Esophagus squamous epithelium (tissue), 5 donors: ENCODE results near the gene FAM167B. TPM values are rescaled to one million over a fixed set of nuclear protein-coding genes. Genes with fewer than 3 reads are reported as not detected.

ENCODE experiments used
- DNase-seq: peaks from one replicate; lab custom pipeline; 2025; lab: John Stamatoyannopoulos, UW
- H3K27ac ChIP-seq, 4 donors: fragments of 200-600 bp; sonication (generic); one replicate each; pipeline ENCODE4 v1.5.1; 2016 to 2019; ENCODE audit warnings: mild to moderate bottlenecking in 1 of 4
- H3K27me3 ChIP-seq, 4 donors: fragments of 200-600 bp; sonication (generic); 1 replicate in 3 of 4; 2 replicates in 1 of 4; pipeline versions ENCODE4 v1.5.1 to v1.6.0; 2017 to 2021; ENCODE audit warnings: antibody characterized with exemption in 1 of 4
- H3K36me3 ChIP-seq, 3 donors: fragments of 200-600 bp; sonication (generic); one replicate each; pipeline ENCODE4 v1.5.1; 2016 to 2019
- H3K4me1 ChIP-seq, 3 donors: fragments of 200-600 bp; sonication (generic); one replicate each; pipeline ENCODE4 v1.5.1; 2017 to 2019
- H3K4me3 ChIP-seq, 4 donors: fragments of 200-600 bp; sonication (generic); 1 replicate in 3 of 4; 2 replicates in 1 of 4; pipeline ENCODE4 v1.5.1; 2016 to 2019; ENCODE audit warnings: mild to moderate bottlenecking in 2 of 4, moderate library complexity in 1 of 4
- H3K9me3 ChIP-seq, 3 donors: fragments of 200-600 bp; sonication (generic); one replicate each; pipeline ENCODE4 v1.5.1; 2016 to 2019
- POLR2A ChIP-seq, 4 donors: fragments of 450-650 bp; IDR thresholded peaks; one replicate each; pipeline ENCODE4 v1.6.1; 2017; ENCODE audit warnings: antibody characterized with exemption in 4 of 4, mild to moderate bottlenecking in 4 of 4, moderate library complexity in 3 of 4
- WGBS, 2 donors: methylation state at CpG; one replicate each; pipeline ENCODE4 v1.1.5; 2018; 5-methylcytosine and 5-hydroxymethylcytosine counted together
- intact Hi-C: fragments of 100-400 bp; cut with DNase I; formaldehyde crosslinking; loops from one replicate; pipeline ENCODE4 v1.15.0; 2022
- total RNA-seq, 4 donors: library from RNA; depleted of rRNA; stranded (reverse); fragments of >200 nt; gene quantifications; one replicate each; pipeline ENCODE4 v1.1.0, GENCODE V29; 2016
- TF ChIP-seq, protein P1 (sequence below), 6 experiments: fragments of 450-650 bp in 4 of 6; fragments of 200-600 bp in 2 of 6; sonication (generic) in 2 of 6; IDR thresholded peaks; one replicate each; pipeline ENCODE4 v1.5.1; 2016 to 2019; ENCODE audit warnings: antibody characterized with exemption in 6 of 6, mild to moderate bottlenecking in 4 of 6, moderate library complexity in 4 of 6
- donor health status: DM: yes; HTN: yes; CAD: no.

The FAM167B gene
- total RNA-seq, 4 donors from 2014 or later: 1.7 to 5.5 TPM; not detected in 2

DNA sequence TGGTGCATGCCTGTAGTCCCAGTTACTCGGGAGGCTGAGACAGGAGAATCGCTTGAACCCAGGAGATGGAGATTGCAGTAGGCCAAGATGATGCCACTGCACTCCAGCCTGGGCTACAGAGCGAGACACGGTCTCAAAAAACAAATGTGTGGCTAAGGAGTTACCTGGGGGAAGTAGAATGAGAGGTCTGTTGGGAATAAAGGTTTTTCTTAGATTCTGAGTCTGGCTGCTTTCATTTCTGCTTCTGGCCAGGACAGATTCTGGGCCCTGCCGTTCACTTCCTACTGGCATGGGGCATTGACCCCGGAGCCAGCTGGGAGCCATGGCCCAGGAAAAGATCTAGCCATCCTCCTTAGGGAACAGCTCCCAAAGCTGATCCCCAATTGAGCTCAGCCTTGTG is 38.6 kb upstream of the FAM167B start:
- intact Hi-C loops: no loop called here
- H3K36me3 ChIP-seq: no peaks in the 10 kb centered on the region
- H3K4me3 ChIP-seq: no peak overlapping the region
- TF ChIP-seq, protein P1, sequence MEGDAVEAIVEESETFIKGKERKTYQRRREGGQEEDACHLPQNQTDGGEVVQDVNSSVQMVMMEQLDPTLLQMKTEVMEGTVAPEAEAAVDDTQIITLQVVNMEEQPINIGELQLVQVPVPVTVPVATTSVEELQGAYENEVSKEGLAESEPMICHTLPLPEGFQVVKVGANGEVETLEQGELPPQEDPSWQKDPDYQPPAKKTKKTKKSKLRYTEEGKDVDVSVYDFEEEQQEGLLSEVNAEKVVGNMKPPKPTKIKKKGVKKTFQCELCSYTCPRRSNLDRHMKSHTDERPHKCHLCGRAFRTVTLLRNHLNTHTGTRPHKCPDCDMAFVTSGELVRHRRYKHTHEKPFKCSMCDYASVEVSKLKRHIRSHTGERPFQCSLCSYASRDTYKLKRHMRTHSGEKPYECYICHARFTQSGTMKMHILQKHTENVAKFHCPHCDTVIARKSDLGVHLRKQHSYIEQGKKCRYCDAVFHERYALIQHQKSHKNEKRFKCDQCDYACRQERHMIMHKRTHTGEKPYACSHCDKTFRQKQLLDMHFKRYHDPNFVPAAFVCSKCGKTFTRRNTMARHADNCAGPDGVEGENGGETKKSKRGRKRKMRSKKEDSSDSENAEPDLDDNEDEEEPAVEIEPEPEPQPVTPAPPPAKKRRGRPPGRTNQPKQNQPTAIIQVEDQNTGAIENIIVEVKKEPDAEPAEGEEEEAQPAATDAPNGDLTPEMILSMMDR (IDR thresholded peaks at IDR 0.05): no peak
- no peak for TF ChIP-seq POLR2A (IDR thresholded peaks at IDR 0.05)
- H3K4me1 ChIP-seq: peaks cover 7 to 32% (median 14%) of the 10 kb centered on the region in 3 donors
- H3K9me3 ChIP-seq: no peaks in the 10 kb centered on the region
- 76 to 84% methylated on average over 5 to 6 of the region's 6 CpGs for WGBS, 2 donors
- DNase-seq: no peak
- no peaks in the 10 kb centered on the region for H3K27me3 ChIP-seq
- no peak overlapping the region for H3K27ac ChIP-seq

DNA sequence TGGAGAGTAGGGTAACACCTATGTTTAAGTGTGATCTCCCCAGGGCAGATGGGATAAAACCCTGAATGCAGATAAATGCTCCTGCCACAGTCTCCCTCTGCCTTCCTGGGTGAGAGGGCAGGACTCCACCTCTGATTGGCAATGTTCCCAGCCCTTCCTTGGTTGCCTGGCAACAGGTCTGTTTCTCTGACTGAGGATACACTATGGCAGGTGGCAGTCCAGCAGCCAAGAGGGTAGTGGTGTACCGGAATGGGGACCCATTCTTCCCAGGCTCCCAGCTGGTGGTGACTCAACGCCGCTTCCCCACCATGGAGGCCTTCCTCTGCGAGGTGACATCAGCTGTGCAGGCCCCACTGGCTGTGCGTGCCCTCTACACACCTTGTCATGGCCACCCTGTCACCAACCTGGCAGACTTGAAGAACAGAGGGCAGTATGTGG is 38.1 kb upstream of the FAM167B start, which contains the start of gene DCDC2B:
TSS of gene DCDC2B (plus strand) at position 199 of the 438 bp plus-strand sequence. CDS start at position 204, 5 bp downstream.
- intact Hi-C loops: no loop called here
- DNase-seq: no peak
- no peak for TF ChIP-seq POLR2A (IDR thresholded peaks at IDR 0.05)
- TF ChIP-seq, protein P1 (IDR thresholded peaks at IDR 0.05): no peak
- Histone ChIP-seq H3K36me3 (peaks cover 0 to 3% (median 0%) of the 10 kb centered on the region in 3 donors), H3K9me3 (no peaks in the 10 kb centered on the region), H3K27me3 (no peaks in the 10 kb centered on the region), H3K4me3 (no peak within 1 kb of the TSS), H3K4me1 (peaks cover 7 to 32% (median 14%) of the 10 kb centered on the region in 3 donors), H3K27ac (no peak within 1 kb of the TSS)
- WGBS, 2 donors: no CpG with 5 or more reads among the region's 5 CpGs

DNA sequence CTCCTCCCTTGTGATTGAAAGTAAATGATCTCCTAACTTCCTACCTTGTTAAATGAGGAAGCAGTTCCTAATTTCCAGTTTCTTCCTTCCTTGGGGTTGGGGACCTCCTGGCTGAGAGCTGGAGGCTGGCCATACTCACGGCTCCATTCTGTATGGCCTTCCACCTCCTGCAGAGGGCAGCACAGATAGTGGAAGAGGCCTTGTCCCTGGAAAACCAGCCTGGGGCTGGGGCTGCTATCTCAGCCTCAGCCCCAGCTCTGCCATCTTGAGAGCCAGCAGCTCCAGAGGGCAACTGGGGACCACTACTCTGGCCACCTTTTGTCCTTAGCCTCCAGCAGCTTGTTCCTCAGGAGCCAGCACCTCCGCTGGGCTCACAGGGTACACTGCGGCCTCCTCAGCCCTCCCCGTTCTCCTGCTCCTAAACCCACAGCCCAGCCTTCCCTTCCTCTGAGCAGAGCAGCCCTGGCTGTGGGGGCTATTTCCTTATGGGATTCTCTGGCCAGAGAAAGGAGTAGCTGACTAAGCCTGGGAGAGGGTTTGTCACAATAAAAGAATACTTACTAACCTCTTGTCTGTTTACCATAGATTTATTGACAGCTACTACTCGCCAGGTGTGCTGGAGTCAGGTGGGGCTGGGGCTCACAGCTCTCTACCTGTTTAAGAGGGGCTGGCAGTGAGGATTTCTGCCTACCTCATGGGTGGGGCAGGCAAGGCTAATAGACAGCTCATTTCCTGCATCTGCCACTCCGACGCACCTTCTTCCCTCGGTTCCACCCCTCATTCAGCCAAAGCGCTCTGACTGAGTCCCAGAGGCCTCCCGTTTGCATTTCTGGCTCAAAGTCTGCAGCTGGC is 31.2 kb upstream of the FAM167B start:
- no peak for DNase-seq
- WGBS, 2 donors: 63 to 93% methylated on average over 5 to 7 of the region's 10 CpGs
- Histone ChIP-seq H3K36me3 (peaks cover 8 to 67% (median 13%) of the 10 kb centered on the region in 3 donors), H3K9me3 (no peaks in the 10 kb centered on the region), H3K4me3 (no peak overlapping the region), H3K4me1 (peaks cover 2 to 24% (median 6%) of the 10 kb centered on the region in 3 donors), H3K27ac (peak overlapping the region; percentile 23 to 61 (median 42)), H3K27me3 (no peaks in the 10 kb centered on the region)
- no peak for TF ChIP-seq POLR2A (IDR thresholded peaks at IDR 0.05)
- TF ChIP-seq, protein P1 (IDR thresholded peaks at IDR 0.05): peak; percentile 29 to 81 (median 68)
- intact Hi-C loops: no loop called here

DNA sequence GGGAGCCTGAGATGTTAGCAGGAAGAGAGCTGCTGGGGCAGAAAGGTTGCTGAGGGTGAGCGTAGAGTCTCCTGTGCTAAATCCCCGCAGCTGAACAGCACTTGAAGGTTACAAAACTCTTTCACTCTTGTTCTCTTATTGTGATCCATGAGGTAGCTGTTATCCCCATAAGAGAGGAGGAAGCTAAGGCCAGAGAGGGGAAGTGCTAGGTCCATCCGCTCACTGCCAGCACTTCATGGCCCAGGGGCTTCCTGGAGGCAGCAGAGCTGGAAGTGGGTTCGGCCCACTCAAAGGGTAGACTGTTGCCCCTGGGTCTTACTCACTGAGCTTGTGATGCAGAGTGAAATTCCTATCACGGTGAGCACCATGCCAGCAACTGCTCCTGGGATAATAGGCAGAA is 30.5 kb upstream of the FAM167B start:
- DNase-seq: no peak
- no peaks in the 10 kb centered on the region for H3K9me3 ChIP-seq
- H3K27me3 ChIP-seq: no peaks in the 10 kb centered on the region
- intact Hi-C loops: no loop called here
- TF ChIP-seq POLR2A (IDR thresholded peaks at IDR 0.05): no peak
- TF ChIP-seq, protein P1 (IDR thresholded peaks at IDR 0.05): no peak
- H3K27ac ChIP-seq: peak overlapping the region in 2 of 4 donors; percentile 2 to 61
- H3K36me3 ChIP-seq: peaks cover 8 to 67% (median 13%) of the 10 kb centered on the region in 3 donors
- H3K4me1 ChIP-seq: peaks cover 10 to 31% (median 13%) of the 10 kb centered on the region in 3 donors
- no peak overlapping the region for H3K4me3 ChIP-seq
- WGBS, 2 donors: 74 to 89% methylated on average over 3 to 5 of the region's 5 CpGs

DNA sequence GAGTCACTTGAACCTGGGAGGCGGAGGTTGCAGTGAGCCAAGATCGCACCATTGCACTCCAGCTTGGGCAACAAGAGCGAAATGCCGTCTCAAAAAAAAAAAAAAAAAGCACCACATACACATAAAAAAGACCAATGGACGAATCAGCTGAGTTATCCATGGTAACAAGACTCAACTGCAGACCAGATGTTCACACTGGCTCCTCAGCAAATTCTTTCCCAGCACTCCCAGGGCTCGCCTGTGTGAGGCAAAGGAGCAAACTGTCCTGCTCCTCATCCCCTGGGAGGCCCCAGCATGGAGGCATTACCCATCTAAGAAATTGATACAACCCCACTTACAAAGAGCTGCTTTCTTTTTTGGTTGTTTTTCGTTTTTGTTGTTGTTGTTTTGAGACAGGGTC is 28.0 kb upstream of the FAM167B start:
- WGBS, 2 donors: 88 to 89% methylated on average over 7 of the region's 7 CpGs
- Histone ChIP-seq H3K4me1 (peaks cover 22 to 48% (median 25%) of the 10 kb centered on the region in 3 donors), H3K27ac (no peak overlapping the region), H3K27me3 (no peaks in the 10 kb centered on the region), H3K4me3 (no peak overlapping the region), H3K9me3 (no peaks in the 10 kb centered on the region), H3K36me3 (peaks cover 8 to 68% (median 13%) of the 10 kb centered on the region in 3 donors)
- no peak for TF ChIP-seq POLR2A (IDR thresholded peaks at IDR 0.05)
- TF ChIP-seq, protein P1 (IDR thresholded peaks at IDR 0.05): no peak
- intact Hi-C loops: no loop called here
- no peak for DNase-seq
